Stimulated activated CD8-positive, alpha-beta memory T cell treated with anti-CD3 and anti-CD28 coated beads, Interleukin-4, amount 100 ng/mL, for 1 hour (primary cell): ENCODE results near the gene HS1BP3.

Experiments
- DNase-seq, 2 donors: peaks; one replicate each; pipeline ENCODE4 v3.0.0-alpha.2; 2020; ENCODE audit warnings: low read depth in 2 of 2, low spot score in 1 of 2

HS1BP3 gene

DNA sequence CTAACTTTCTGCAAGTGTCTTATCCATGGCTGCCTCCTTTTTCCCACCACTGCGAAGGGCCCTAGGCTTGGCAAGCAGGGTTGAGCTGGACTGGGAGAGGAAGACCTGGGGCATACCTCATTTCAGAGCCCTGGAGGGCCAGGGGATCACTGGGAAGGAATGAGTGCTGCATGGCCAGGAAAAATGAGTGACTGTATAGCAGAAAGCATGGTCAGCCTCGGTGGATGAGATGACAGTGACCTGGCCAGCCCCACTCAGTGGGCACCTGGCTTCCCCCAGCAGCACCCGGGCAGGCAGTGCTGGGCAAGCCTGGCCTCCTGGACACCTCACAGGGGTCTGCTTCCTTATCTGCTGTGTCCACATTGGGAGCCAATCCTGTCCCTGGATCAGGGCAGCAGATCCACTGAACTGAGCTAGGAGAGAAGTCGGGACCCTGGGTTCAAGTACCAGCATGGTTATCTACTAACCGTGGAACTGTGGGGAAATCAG lies 76.4 kb downstream of the HS1BP3 start:
- DNase-seq, result no peak

DNA sequence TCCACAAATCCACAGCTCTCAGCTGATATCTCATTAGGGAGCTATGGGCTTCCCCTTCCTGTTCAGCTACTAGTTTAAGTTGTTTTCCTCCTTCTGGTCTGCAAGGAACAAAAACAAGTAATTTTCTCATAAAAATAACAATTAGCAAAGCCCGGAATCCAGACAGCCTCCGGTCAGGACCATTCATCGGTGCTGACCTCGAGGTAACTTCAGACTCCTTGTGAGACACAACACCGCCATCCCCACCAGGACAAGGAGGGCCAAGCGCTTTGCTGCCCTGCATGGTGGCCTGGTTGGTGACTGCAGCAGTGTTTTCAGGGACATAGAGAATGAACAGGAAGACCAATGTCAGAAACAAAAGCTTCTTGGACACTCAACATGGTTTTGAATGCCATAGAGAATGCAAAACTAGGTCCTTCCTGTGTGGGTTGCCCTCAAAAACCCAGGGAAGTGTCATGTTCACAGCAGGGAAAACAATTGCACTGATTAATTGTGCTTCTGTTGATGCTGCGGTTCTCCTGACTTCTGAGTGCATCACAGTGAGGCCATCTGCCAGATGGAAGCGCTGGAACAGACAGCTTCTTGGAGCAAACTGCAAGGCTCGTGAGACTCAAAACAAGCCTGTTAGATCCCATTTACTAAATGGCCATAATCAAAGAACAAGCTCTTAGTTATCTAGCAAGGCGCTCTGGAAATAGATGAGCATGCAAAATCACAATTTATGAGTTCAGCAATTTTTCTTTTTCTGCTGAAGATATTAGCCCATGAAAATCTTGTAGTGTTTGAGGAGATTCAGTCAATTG lies 77.1 kb downstream of the HS1BP3 start:
- DNase-seq, result no peak

DNA sequence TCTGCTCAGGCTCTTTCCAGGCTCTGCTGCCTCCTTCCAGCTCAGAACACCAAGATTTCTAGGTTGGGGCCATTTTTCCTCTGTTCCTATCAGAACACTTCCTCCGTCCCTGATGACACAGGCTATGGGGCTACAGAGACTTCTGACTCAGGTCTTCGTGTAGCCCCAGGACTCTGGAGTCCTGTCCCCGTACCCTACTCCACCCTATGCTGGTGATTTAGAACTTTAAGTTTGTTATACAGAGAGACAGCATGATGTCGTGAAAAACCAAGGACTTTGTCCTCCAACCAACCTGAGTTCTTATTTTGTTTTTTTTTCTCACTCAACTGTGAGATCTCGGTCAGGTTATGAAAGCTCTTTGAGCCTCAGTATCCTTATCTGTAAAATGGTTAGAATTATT lies 78.7 kb downstream of the HS1BP3 start:
- DNase-seq, result no peak

DNA sequence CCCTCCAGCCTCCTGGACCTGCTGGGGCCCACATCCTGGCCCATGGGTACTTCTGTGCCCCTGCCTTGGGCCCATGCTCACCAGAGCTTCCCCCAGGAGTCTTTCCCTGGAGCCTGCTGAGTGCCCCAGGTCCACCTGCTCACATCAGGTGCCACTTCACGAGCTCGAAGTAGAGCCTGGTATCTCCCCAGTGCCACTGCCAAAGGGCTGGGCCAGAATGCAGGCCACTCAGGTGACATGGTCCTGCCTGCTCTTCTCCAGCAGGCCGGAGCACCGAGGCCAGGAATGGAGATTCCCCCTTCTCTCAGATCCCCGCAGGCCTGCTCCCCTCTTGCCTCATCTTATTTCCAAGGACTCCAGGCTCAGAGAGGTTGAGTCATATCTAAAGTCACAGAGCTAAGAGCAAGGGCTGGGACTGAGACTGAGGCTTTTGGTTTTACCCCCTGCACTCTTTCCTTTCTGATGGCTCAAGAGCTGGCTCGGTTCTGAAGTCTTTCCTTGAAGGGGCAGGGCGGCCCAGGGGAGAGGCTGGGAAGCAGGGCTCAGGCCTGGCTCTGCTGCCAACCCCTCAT lies 79.2 kb downstream of the HS1BP3 start:
- DNase-seq, result no peak

DNA sequence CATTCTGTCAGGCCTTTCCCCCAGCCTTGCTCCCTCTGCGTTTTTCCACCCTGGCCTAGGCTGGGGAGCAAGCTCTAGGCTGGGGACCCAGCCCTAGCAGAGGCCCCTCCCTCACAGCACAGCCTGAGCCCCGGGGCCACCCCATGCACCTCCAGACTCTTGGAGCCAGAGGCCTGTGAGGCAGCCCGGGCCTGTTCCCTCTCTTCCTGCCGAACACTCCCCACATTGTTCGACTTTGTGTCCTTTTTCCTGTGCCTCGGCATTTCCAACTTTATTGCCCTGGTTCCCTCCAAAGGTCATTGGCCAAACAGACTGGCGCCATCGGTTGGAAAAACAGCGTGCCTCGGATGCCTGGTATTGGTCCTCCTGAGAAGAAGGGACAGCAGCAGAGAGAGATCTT lies 79.7 kb downstream of the HS1BP3 start:
- no peak for DNase-seq

DNA sequence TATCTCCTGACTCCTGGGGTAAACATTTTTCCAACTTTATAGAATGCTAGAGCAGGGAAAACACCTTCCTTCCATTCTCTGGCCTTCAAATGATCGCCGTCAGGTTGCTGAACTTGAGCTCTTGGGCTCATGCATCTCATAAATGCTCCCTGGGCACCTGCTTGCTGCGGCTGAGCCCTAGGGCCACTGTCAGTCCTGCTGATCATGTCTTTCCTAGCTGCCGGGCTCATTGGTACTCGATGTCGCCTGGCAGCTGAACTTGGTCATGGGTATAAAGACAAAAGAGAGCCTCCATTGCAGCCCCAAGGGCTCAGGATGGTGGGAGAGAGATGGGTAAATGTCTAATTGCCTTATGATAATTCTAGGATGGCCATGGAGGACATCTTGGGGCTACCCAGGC lies 80.6 kb downstream of the HS1BP3 start:
- no peak for DNase-seq

DNA sequence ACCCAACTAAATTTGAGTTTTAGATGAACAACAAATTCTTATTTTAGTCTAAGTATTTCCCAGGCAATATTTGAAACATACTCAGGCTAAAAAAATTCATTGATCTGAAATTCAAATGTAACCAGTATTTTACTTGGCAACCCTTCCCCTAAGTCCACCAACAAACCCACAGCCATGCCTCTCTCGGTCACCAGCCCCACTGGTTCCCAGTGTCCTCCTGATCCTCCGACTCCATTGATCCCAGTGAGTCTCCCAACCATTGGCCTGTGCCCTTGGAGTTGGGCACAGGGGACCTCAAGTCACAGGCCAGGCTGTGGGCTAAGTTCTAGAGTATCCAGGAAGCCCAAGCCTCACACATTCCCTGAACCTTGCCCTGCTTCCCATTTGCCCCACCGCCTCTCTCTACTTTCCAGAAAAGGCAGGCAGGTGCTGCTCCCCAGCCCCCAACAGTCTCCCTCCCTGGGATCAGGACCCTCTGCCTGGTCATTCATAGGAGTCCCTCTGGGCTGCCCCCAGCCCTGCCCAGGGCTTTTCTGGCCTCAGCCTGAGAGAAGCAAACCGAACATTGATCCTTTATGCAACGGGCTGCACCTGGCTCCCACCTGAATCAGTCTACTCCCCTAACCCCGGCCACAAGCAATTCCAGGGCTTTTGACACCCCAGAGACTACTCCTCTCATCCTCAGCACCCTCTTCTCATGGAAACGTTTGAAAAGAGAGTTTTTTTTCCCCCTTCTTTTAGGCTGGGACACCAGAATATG lies 81.3 kb downstream of the HS1BP3 start:
- DNase-seq, result no peak

DNA sequence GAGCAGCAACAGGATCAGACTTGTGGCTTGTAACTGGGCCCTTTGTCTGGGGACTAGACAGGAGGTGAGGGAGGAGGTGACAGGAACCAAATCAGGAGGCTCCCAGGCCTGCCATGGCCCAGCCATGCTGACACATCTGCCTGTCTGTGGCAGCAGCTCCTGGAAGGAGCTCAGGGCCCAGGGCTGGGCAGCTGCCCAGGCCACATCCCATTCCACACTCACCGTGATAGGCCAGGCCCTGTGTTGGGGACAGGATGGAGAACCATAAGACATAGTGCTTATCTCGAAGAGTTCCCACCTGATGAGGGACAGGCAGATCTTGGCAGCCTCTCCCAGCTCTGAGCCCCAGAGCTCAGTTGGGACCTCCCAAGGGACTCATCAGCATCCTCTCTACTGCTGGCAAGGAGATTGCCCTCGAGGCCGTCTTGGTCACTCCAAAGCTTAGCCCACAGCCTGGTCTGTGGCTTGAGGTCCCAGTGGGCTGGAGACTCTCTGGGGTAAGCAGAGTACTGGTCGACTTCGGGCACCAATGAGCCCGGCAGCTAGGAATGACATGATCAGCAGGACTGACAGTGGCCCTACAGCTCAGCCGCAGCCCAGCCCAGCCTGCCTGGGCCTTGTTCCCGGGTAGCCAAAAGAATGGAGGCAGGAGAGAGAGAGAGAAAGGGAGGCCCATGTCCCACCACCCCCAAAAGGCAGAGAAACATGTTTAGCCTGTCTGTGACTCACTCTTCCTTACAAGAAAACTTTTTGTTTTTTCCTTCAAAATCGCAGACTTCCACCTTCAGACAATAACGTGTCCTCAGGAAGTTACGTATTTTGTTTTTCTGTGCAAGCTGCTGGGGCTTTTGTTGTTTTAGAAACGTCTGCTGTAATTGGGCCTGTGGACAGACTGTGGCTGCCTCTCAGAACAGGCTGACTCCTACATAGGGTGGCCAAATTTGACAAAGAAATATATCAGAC lies 82.1 kb downstream of the HS1BP3 start:
- no peak for DNase-seq

DNA sequence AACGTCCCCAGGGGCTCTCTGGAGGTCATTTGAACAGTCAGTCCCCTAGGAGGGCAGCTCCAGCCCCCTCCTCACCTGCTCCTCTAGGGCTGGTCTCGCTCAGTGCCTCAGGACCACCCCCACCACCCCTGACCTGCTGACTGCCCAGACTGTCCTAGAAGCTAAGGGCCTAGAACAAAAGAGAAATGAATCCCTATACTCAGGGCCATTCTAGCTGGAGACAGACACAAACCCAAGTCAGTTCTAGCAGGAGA lies 83.0 kb downstream of the HS1BP3 start:
- no peak for DNase-seq
